Lung microvascular endothelial cell (primary cell): Measurements from ENCODE around the gene SH3PXD2A. TPM values are rescaled to one million over a fixed set of nuclear protein-coding genes. Genes with fewer than 3 reads are reported as not detected.
"Not testable (repeated sequence)": the region's sequence is repeated elsewhere in the genome, so short reads cannot be mapped to it uniquely, and the experiment has no call there.

Experiments
- DNase-seq, 2 donors: peaks; one replicate each; pipeline versions ENCODE4 v3.0.0 to v3.0.0-alpha.2; 2010; ENCODE audit warnings: low read depth in 2 of 2
- total RNA-seq: library from RNA; depleted of rRNA; stranded (reverse); fragments of >200 nt; gene quantifications from 2 replicates; pipeline ENCODE4 v1.2.1, GENCODE V29; 2014

SH3PXD2A gene
- total RNA-seq, 1 donor from 2014 or later: 0.99 TPM

- DNase-seq: no peak
Measured at GRCh38 chr10:103649654-103650423, 205.5 kb downstream of the SH3PXD2A start.

- no peak for DNase-seq
Measured at GRCh38 chr10:103648636-103649532, 206.5 kb downstream of the SH3PXD2A start.

GRCh38 chr10:103648251-103648635 is 207.1 kb downstream of the SH3PXD2A start:
- no peak for DNase-seq

- no peak for DNase-seq
Measured at GRCh38 chr10:103646304-103646703, 209.1 kb downstream of the SH3PXD2A start.

- DNase-seq: peak in 1 of 2 donors; percentile 75
Measured at GRCh38 chr10:103645141-103646054, 210.0 kb downstream of the SH3PXD2A start.

GRCh38 chr10:103643381-103643780 is 212.0 kb downstream of the SH3PXD2A start:
- no peak for DNase-seq

- no peak for DNase-seq
Measured at GRCh38 chr10:103641326-103641725, 214.1 kb downstream of the SH3PXD2A start.

- no peak for DNase-seq
Measured at GRCh38 chr10:103640436-103641181, 214.8 kb downstream of the SH3PXD2A start.

- DNase-seq: no peak
Measured at GRCh38 chr10:103638948-103639347, 216.4 kb downstream of the SH3PXD2A start.

GRCh38 chr10:103637927-103638557 is 217.3 kb downstream of the SH3PXD2A start:
- peak in 1 of 2 donors; percentile 28 for DNase-seq

- DNase-seq: no peak
Measured at GRCh38 chr10:103637011-103637410, 218.4 kb downstream of the SH3PXD2A start.

GRCh38 chr10:103636492-103636891 is 218.9 kb downstream of the SH3PXD2A start:
- no peak for DNase-seq

- no peak for DNase-seq
Measured at GRCh38 chr10:103635580-103635979, 219.8 kb downstream of the SH3PXD2A start.

- no peak for DNase-seq
Measured at GRCh38 chr10:103633846-103634245, 221.5 kb downstream of the SH3PXD2A start.

GRCh38 chr10:103632871-103633270 is 222.5 kb downstream of the SH3PXD2A start:
- DNase-seq: not testable (repeated sequence)

- peak in 1 of 2 donors; percentile 15 for DNase-seq
Measured at GRCh38 chr10:103632247-103632642, 223.1 kb downstream of the SH3PXD2A start.

- DNase-seq: no peak
Measured at GRCh38 chr10:103630156-103630555, 225.2 kb downstream of the SH3PXD2A start.

- DNase-seq: no peak
Measured at GRCh38 chr10:103629581-103629980, 225.8 kb downstream of the SH3PXD2A start.

GRCh38 chr10:103627893-103628292 is 227.5 kb downstream of the SH3PXD2A start:
- DNase-seq: no peak
